Upper lobe of left lung (tissue), 4 donors: Measurements from ENCODE around the gene JTB.

Source experiments
- POLR2A ChIP-seq, 4 donors: fragments of 450-650 bp; IDR thresholded peaks; one replicate each; pipeline ENCODE4 v1.5.1; 2016 to 2017; ENCODE audit warnings: antibody characterized with exemption in 4 of 4, mild to moderate bottlenecking in 2 of 4
- POLR2AphosphoS5 ChIP-seq, 2 donors: sonication (generic); formaldehyde crosslinking; IDR thresholded peaks; one replicate each; pipeline ENCODE4 v1.5.1; 2017; ENCODE audit warnings: antibody characterized with exemption in 2 of 2
- TF ChIP-seq, protein P1 (sequence below), 6 experiments: fragments of 450-650 bp in 4 of 6; fragments of 200-600 bp in 2 of 6; sonication (generic) in 2 of 6; IDR thresholded peaks; one replicate each; pipeline ENCODE4 v1.5.1; 2016 to 2019; ENCODE audit warnings: antibody characterized with exemption in 6 of 6

DNA sequence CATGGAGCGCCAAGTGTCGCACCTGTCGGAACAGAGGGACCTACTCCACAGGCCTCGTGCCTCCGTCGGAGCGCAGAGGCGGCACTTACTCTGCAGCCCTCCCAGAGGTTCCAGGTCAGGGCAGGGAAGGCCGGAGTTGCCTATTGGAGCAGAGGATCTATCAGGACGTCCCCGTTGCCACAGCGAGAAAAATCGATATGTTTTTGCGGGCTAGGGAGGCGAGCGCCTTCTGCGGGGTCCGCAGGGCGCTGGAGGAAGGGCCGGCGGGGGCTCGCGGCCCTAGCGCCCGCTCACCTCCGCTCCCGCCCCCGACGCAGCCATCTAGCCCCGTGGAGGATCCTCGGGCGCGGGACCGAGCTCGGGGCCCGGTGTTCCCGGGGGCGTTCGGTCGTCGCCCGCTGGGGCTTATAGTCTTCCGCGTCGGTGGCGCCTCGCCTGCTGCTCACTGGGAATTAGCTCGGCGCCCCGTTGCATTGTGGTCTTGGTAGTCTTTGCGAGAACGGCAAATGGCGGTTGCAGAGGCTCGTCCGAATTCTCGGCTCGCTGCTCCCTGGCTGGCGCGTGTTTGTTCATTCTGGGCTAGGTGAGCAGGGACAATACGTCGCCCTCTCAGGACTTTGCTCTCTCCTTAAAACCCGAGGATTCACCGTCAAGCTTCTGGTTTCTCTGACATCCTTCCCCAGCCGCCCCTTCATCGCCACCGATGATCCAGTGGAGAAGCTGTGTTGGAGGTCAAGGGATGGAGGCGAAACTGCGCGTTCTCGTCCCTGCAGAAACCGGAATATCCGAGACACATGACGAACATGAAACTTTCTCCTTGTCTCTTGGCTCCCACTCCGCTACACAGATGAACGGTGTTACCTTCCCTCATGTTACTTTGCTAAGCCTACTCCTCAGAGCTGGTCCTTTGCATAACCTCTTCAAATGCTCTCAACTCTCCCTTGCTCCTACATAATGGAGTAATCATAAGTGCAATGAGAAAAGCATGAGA lies at the start of gene JTB:
- TF ChIP-seq, protein P1, sequence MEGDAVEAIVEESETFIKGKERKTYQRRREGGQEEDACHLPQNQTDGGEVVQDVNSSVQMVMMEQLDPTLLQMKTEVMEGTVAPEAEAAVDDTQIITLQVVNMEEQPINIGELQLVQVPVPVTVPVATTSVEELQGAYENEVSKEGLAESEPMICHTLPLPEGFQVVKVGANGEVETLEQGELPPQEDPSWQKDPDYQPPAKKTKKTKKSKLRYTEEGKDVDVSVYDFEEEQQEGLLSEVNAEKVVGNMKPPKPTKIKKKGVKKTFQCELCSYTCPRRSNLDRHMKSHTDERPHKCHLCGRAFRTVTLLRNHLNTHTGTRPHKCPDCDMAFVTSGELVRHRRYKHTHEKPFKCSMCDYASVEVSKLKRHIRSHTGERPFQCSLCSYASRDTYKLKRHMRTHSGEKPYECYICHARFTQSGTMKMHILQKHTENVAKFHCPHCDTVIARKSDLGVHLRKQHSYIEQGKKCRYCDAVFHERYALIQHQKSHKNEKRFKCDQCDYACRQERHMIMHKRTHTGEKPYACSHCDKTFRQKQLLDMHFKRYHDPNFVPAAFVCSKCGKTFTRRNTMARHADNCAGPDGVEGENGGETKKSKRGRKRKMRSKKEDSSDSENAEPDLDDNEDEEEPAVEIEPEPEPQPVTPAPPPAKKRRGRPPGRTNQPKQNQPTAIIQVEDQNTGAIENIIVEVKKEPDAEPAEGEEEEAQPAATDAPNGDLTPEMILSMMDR (IDR thresholded peaks at IDR 0.05), result peak in 3 of 6 experiments; percentile 8 to 17 (median 15)
- TF ChIP-seq POLR2AphosphoS5 (IDR thresholded peaks at IDR 0.05) (peak; percentile 83 to 97), POLR2A (IDR thresholded peaks at IDR 0.05) (peak; percentile 70 to 98 (median 88))
